Ovary (tissue), 9 donors: Measurements from ENCODE around the gene ODF2L. TPM values are rescaled to one million over a fixed set of nuclear protein-coding genes. Genes with fewer than 3 reads are reported as not detected.

Source experiments
- DNase-seq, 5 donors: peaks; one replicate each; pipeline ENCODE4 v3.0.0-alpha.2; 2019 to 2020
- H3K27ac ChIP-seq, 2 donors: fragments of 200-600 bp; one replicate each; pipeline versions ENCODE4 v1.5.1 to v1.8.0; 2019 to 2022
- H3K27me3 ChIP-seq: fragments of 200-600 bp; one replicate; pipeline ENCODE4 v1.8.0; 2022
- H3K36me3 ChIP-seq: fragments of 200-600 bp; sonication (generic); one replicate; pipeline ENCODE4 v1.5.1; 2019
- H3K4me1 ChIP-seq: one replicate; pipeline ENCODE4 v1.8.1; 2013; ENCODE audit warnings: mild to moderate bottlenecking, moderate library complexity; ENCODE audit not compliant: insufficient read depth
- H3K4me3 ChIP-seq: fragments of 200-600 bp; sonication (generic); one replicate; pipeline ENCODE4 v1.5.1; 2017
- H3K9me3 ChIP-seq, 2 donors: fragments of 200-600 bp in 1 of 2; sonication (generic) in 1 of 2; one replicate each; pipeline versions ENCODE4 v1.5.1 to v1.8.1; 2013 to 2019; ENCODE audit warnings: mild to moderate bottlenecking in 1 of 2, moderate library complexity in 1 of 2
- CTCF ChIP-seq, 3 donors: fragments of 450-650 bp in 2 of 3; fragments of 200-600 bp in 1 of 3; IDR thresholded peaks; one replicate each; pipeline versions ENCODE4 v1.5.1 to v1.8.0; 2016 to 2022; ENCODE audit warnings: antibody characterized with exemption in 3 of 3, mild to moderate bottlenecking in 1 of 3
- EP300 ChIP-seq: sonication (generic); formaldehyde crosslinking; IDR thresholded peaks from one replicate; pipeline ENCODE4 v1.6.1; 2017; ENCODE audit warnings: antibody characterized with exemption
- POLR2A ChIP-seq: fragments of 450-650 bp; IDR thresholded peaks from one replicate; pipeline ENCODE4 v1.6.1; 2017; ENCODE audit warnings: antibody characterized with exemption, mild to moderate bottlenecking, moderate library complexity
- WGBS, 3 donors: extraction: QIAGEN DNeasy Blood & Tissue Kit in 1 of 3; methylation state at CpG; one replicate each; pipeline versions ENCODE4 v1.1.5 to v1.1.7; 2013 to 2017; 5-methylcytosine and 5-hydroxymethylcytosine counted together
- intact Hi-C, 4 donors: fragments of 100-400 bp; cut with DNase I; formaldehyde crosslinking; loops; one replicate each; pipeline versions ENCODE4 v1.11.0 to v1.15.1; 2022 to 2023
- polyA plus RNA-seq, 2 donors: library from polyadenylated mRNA; stranded (reverse); fragments of 200-250 nt in 1 of 2; fragments of 350-450 nt in 1 of 2; fragmentation: Illumina TruSeq in 1 of 2; extraction: RNeasy Lipid Tissue Mini Kit (QIAGEN cat#74804) in 1 of 2; gene quantifications; one replicate each; pipeline ENCODE4 v1.2.3, GENCODE V29; 2013 to 2014
- total RNA-seq, 7 donors: library from RNA; depleted of rRNA in 2 of 7; stranded (reverse); fragments of >200 nt in 2 of 7; fragmentation: NEBNext Ultra II Directional in 3 of 7; extraction: Animal tissue kit (Norgen Biotek cat#: 25700) in 3 of 7; gene quantifications; one replicate each; pipeline versions ENCODE4 v1.1.0 to v1.2.4, GENCODE V29; 2016 to 2023
- donor health status: DM: no; HTN: no; CAD: no; lungs with moderate emphysema.
- donor health status: DM: no; HTN: no; CAD: no.
- donor health status: Bipolar disorder and iron deficiency.
- donor health status: DM: yes; HTN: yes; CAD: no.
- donor health status: DM: no; HTN: no; CAD: no.
- donor health status: DM: yes; HTN: yes; CAD: no.

Gene ODF2L
- total and polyA plus RNA-seq, 9 donors = 13.5 to 46.6 (median 31.3) TPM

- DNase-seq = no peak
- Histone ChIP-seq H3K4me3 (no peak overlapping the region), H3K9me3 (no peaks in the 10 kb centered on the region), H3K27ac (no peak overlapping the region), H3K27me3 (no peaks in the 10 kb centered on the region), H3K4me1 (no peaks in the 10 kb centered on the region), H3K36me3 (no peaks in the 10 kb centered on the region)
- no peak for TF ChIP-seq POLR2A
- TF ChIP-seq EP300 = no peak
- TF ChIP-seq CTCF (IDR thresholded peaks at IDR 0.05) = no peak
- 100% methylated on average over 1 of the region's 1 CpG for WGBS, 3 donors
- intact Hi-C loops = no loop called here
Measured at GRCh38 chr1:86377341-86377740, 18.8 kb downstream of the ODF2L start.

GRCh38 chr1:86375688-86376087 is 20.4 kb downstream of the ODF2L start:
- Histone ChIP-seq H3K9me3 (no peaks in the 10 kb centered on the region), H3K36me3 (no peaks in the 10 kb centered on the region), H3K4me1 (no peaks in the 10 kb centered on the region), H3K27me3 (no peaks in the 10 kb centered on the region), H3K4me3 (no peak overlapping the region), H3K27ac (no peak overlapping the region)
- no peak for DNase-seq
- no peak for TF ChIP-seq CTCF (IDR thresholded peaks at IDR 0.05)
- TF ChIP-seq POLR2A = no peak
- TF ChIP-seq EP300 = no peak
- 91 to 93% (median 92%) methylated on average over 1 of the region's 1 CpG for WGBS, 3 donors
- intact Hi-C loops = no loop called here

- H3K4me3 ChIP-seq = no peak overlapping the region
- no peaks in the 10 kb centered on the region for H3K9me3 ChIP-seq
- no peaks in the 10 kb centered on the region for H3K4me1 ChIP-seq
- TF ChIP-seq POLR2A (no peak), EP300 (no peak), CTCF (IDR thresholded peaks at IDR 0.05) (no peak)
- H3K27me3 ChIP-seq = no peaks in the 10 kb centered on the region
- DNase-seq = no peak
- H3K27ac ChIP-seq = no peak overlapping the region
- intact Hi-C loops = no loop called here
- no peaks in the 10 kb centered on the region for H3K36me3 ChIP-seq
Measured at GRCh38 chr1:86370601-86371022, 25.5 kb downstream of the ODF2L start.

DNA sequence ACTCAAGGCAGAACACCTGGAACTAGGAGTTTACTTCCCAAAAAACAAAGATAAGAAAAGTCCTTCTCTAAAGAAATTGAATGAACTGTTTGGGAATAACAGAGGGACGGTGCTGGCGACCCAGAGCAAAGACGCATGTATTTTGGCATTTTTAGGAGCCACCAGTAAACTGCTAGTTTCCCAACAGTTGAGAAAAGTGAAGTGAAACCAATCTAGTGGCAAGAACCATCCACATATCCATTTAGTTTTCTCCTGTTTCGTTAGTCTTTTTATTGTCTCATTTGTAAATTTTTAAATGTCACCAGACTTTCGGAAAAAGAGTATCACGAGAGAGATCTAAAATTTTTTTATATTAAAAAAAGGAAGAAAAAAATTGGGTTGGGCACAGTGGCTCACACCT is 30.2 kb downstream of the ODF2L start:
- WGBS, 3 donors = 77 to 84% (median 78%) methylated on average over 6 of the region's 6 CpGs
- DNase-seq = no peak
- intact Hi-C loops = no loop called here
- Histone ChIP-seq H3K27ac (no peak overlapping the region), H3K27me3 (peaks cover 3% of the 10 kb centered on the region), H3K9me3 (no peaks in the 10 kb centered on the region), H3K4me1 (no peaks in the 10 kb centered on the region), H3K4me3 (no peak overlapping the region), H3K36me3 (no peaks in the 10 kb centered on the region)
- TF ChIP-seq CTCF (IDR thresholded peaks at IDR 0.05) (no peak), POLR2A (no peak), EP300 (no peak)

- no peak for DNase-seq
- H3K4me3 ChIP-seq = no peak overlapping the region
- WGBS, 3 donors = 96 to 98% (median 97%) methylated on average over 4 of the region's 4 CpGs
- TF ChIP-seq EP300 (no peak), POLR2A (no peak), CTCF (IDR thresholded peaks at IDR 0.05) (no peak)
- peaks cover 3% of the 10 kb centered on the region for H3K27me3 ChIP-seq
- no peaks in the 10 kb centered on the region for H3K9me3 ChIP-seq
- H3K36me3 ChIP-seq = no peaks in the 10 kb centered on the region
- intact Hi-C loops = no loop called here
- no peak overlapping the region for H3K27ac ChIP-seq
- no peaks in the 10 kb centered on the region for H3K4me1 ChIP-seq
Measured at GRCh38 chr1:86362807-86363206, 33.3 kb downstream of the ODF2L start.
